Mesothelial cell of epicardium (in vitro differentiated cells): ENCODE results near the gene ADARB2. TPM values are rescaled to one million over a fixed set of nuclear protein-coding genes. Genes with fewer than 3 reads are reported as not detected.

Source experiments
- DNase-seq, 2 experiments: peaks; one replicate each; pipeline ENCODE4 v3.0.0; 2021; ENCODE audit warnings: low spot score in 2 of 2; ENCODE audit not compliant: unreplicated experiment in 2 of 2
- H3K27ac Mint-ChIP-seq: 2 replicates; pipeline ENCODE4 v1.8.0; 2021; ENCODE audit warnings: mixed read lengths
- H3K27me3 Mint-ChIP-seq: 2 replicates; pipeline ENCODE4 v1.8.0; 2021; ENCODE audit warnings: low read depth, mixed read lengths
- H3K36me3 Mint-ChIP-seq: 2 replicates; pipeline ENCODE4 v1.8.0; 2021; ENCODE audit warnings: mixed read lengths
- H3K4me1 Mint-ChIP-seq: 2 replicates; pipeline ENCODE4 v1.8.0; 2021; ENCODE audit warnings: mixed read lengths
- H3K4me3 Mint-ChIP-seq: 2 replicates; pipeline ENCODE4 v1.8.0; 2021; ENCODE audit warnings: mild to moderate bottlenecking, moderate library complexity, mixed read lengths
- H3K9me3 Mint-ChIP-seq: 2 replicates; pipeline ENCODE4 v1.8.0; 2021; ENCODE audit warnings: mixed read lengths
- total RNA-seq: library from RNA; stranded (reverse); gene quantifications from 3 replicates; pipeline ENCODE4 v1.2.1, GENCODE V29; 2021
- TF ChIP-seq, protein P1 (sequence below): fragments of 200-600 bp; sonication (generic); IDR thresholded peaks from one replicate; pipeline ENCODE4 v1.5.0; 2021; ENCODE audit warnings: antibody characterized with exemption; ENCODE audit not compliant: unreplicated experiment

The ADARB2 gene
- total RNA-seq, 1 donor from 2014 or later: 0.38 TPM

DNA sequence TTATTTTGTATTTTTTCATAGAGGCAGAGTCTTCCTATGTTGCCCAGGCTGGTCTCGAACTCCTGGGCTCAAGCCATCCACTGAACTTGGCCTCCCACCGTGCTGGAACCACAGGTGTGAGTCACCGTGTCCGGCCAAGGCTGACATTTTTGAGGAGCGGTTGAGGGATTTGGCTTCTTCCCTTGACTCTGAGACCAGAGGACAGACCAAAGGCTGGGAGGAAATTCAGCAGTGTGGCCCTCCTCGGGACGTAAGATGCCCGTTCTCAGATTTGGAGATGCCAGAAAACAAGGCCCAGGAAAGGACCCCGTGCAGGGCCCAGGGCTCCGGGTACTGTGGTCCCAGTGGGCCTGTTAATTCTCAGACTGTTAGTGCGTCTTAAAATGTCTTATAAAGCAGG lies 535.0 kb downstream of the ADARB2 start:
- TF ChIP-seq, protein P1, sequence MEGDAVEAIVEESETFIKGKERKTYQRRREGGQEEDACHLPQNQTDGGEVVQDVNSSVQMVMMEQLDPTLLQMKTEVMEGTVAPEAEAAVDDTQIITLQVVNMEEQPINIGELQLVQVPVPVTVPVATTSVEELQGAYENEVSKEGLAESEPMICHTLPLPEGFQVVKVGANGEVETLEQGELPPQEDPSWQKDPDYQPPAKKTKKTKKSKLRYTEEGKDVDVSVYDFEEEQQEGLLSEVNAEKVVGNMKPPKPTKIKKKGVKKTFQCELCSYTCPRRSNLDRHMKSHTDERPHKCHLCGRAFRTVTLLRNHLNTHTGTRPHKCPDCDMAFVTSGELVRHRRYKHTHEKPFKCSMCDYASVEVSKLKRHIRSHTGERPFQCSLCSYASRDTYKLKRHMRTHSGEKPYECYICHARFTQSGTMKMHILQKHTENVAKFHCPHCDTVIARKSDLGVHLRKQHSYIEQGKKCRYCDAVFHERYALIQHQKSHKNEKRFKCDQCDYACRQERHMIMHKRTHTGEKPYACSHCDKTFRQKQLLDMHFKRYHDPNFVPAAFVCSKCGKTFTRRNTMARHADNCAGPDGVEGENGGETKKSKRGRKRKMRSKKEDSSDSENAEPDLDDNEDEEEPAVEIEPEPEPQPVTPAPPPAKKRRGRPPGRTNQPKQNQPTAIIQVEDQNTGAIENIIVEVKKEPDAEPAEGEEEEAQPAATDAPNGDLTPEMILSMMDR: no peak
- H3K9me3 Mint-ChIP-seq: no peaks in the 10 kb centered on the region
- H3K4me1 Mint-ChIP-seq: no peaks in the 10 kb centered on the region
- peak in 1 of 2 experiments; percentile 29 for DNase-seq
- H3K27ac Mint-ChIP-seq: no peak overlapping the region
- peaks cover 36% of the 10 kb centered on the region for H3K27me3 Mint-ChIP-seq
- no peak overlapping the region for H3K4me3 Mint-ChIP-seq
- no peaks in the 10 kb centered on the region for H3K36me3 Mint-ChIP-seq

DNA sequence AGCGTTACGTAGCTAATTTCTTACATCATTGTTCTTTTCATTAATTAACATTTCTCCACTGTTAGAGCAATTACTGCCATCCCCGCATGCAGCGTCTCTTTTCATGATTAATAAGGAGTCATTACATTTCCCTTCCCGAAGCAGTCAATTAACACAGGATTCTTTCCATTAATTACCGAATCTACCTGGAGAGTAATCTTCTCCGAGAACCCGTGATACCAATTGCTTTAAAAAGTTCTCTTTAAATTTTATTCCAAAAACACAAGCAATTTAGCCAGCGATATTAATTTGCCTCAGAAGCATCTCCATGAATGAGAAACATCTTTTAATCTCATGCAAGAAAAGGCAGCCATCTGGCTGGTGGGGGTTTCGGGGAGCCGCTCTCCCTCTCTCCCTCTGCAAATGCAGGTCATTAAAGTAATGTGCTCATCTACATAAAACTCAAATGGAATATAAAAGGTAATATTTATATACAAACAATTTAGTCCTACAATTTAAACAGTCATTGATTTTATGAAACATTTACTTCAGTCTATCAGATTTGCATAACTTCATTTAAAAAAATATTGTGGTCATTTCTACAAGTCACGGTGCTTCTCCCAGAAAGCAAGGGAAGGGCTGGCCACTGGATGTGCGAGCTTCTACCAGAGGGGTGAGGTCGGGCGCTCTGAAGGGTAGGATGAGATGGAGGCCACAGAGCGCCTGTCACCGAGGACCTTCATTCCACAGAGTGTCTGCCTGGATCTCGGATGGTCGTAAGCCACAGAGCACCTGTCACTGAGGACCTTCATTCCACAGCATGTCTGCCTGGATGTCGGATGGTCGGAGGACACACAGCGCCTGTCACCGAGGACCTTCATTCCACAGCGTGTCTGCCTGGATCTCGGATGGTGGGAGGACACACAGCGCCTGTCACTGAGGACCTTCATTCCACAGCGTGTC lies 536.2 kb downstream of the ADARB2 start:
- Mint-ChIP-seq H3K4me3 (no peak overlapping the region), H3K27ac (no peak overlapping the region), H3K36me3 (no peaks in the 10 kb centered on the region), H3K27me3 (peaks cover 41% of the 10 kb centered on the region), H3K9me3 (no peaks in the 10 kb centered on the region), H3K4me1 (no peaks in the 10 kb centered on the region)
- TF ChIP-seq, protein P1: no peak
- DNase-seq: peak in 1 of 2 experiments; percentile 22

DNA sequence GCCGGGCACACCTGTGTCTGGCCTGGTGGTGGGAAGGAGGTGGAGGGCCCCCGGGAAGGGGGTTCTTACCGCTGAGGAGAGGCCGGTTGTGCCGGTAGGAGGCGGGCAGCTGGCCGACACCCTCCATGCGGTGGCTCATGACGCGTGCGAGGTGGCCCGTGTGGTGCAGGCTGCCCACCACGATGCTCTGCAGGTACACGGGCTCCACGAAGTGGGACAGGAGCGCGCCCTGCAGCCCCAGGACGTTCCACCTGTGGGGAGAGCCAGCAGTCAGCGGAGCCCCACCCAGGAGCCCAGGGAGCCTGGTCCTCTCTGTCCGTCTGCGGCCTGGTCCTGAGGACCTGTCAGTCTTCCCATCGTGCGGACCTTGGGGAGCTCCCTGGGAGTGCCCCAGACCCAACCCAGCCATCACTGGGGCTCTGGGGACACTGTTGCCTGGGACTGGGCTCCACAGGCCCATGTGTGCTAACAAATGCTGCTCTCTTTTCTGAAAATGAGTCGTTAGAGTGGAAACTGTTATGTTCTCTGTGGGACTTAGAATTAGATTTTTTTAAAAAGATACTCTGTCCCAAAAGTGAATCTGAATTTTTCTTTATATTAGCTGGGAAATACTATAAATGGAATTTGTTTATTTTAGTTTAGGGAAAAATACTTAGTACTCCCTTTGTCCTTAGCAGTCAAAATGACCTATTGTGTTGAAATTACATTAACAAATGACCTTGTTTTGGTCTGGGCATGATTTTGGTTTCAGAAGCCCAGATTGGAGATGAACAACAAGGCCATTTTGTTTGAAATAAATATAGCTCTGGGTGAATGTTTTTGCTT lies 537.2 kb downstream of the ADARB2 start:
- no peak overlapping the region for H3K27ac Mint-ChIP-seq
- H3K27me3 Mint-ChIP-seq: peaks cover 50% of the 10 kb centered on the region
- H3K4me3 Mint-ChIP-seq: no peak overlapping the region
- H3K9me3 Mint-ChIP-seq: no peaks in the 10 kb centered on the region
- no peaks in the 10 kb centered on the region for H3K36me3 Mint-ChIP-seq
- DNase-seq: no peak
- TF ChIP-seq, protein P1: no peak
- no peaks in the 10 kb centered on the region for H3K4me1 Mint-ChIP-seq

DNA sequence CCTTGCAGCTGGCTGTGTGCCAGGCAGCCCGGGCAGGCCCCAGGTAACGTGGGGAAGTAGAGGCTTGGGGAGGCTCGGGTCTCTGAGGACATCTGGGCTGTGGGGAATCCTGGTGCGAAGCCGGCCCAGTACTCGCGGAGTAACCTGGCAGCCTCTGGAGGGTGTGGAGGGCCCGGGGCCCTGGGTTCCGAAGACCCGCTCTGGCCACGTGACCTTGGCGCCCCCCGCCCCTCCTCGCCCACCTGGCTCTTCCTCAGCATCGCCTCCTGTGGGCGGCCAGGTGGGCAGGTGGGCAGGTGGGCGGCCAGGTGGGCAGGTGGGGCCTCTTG lies 538.0 kb downstream of the ADARB2 start:
- Mint-ChIP-seq H3K27ac (no peak overlapping the region), H3K36me3 (no peaks in the 10 kb centered on the region), H3K27me3 (peaks cover 58% of the 10 kb centered on the region), H3K4me3 (no peak overlapping the region), H3K4me1 (no peaks in the 10 kb centered on the region), H3K9me3 (peaks cover 3% of the 10 kb centered on the region)
- DNase-seq: no peak
- TF ChIP-seq, protein P1: no peak

DNA sequence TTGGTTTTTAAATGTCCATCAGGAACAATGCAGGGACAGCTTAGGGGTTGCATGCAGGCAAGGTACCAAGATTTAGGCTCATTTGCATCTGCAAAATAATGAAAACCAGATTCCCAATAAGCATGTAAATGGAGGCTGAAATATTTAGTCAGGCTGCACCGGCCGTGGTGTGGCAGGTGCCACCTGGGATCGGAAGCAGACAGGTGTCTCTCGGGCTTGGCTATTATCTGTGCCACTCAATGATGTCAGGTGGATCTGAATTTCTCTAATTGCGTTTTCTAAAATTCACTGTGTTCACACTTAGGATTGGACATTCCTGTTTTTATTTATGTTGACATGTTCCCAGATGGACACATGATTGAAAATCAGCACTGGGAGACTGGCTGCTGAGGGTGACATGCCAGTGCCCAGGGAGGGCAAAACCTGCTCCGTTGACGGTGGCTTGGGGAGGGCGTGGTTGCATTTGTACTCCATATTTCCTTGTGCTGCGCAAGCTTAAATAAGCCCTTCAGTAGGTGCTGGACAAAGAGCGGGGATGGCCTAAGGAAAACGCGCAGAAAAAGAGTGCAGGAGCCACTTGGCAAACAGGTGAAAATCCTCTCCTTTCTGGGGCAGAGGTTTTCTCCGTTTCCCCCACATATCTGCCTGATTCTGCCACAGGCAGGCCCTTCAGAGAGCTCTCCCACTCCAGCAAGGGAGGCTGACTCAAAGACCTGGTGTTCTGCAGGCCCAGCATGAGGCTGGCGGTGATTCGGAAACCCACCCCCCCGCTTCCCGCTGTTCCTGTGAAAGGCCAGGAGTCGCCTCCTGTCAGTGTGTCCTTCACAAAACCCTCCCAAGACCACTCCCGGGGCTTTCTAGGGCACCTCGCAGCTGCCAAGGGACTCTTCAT lies 538.6 kb downstream of the ADARB2 start:
- no peaks in the 10 kb centered on the region for H3K4me1 Mint-ChIP-seq
- H3K9me3 Mint-ChIP-seq: peaks cover 4% of the 10 kb centered on the region
- DNase-seq: no peak
- H3K36me3 Mint-ChIP-seq: no peaks in the 10 kb centered on the region
- H3K27me3 Mint-ChIP-seq: peaks cover 63% of the 10 kb centered on the region
- TF ChIP-seq, protein P1: no peak
- H3K27ac Mint-ChIP-seq: no peak overlapping the region
- H3K4me3 Mint-ChIP-seq: no peak overlapping the region
